Activated T-cell treated with anti-CD3 and anti-CD28 coated beads, Interleukin-2, amount 50 U/mL, for 48 hours (primary cell): ENCODE data around the gene JMJD1C.
"Not testable (repeated sequence)": the region's sequence is repeated elsewhere in the genome, so short reads cannot be mapped to it uniquely, and the experiment has no call there.

Experiments
- DNase-seq, 2 experiments: peaks; one replicate each; pipeline ENCODE4 v3.0.0-alpha.2; 2020

The JMJD1C gene

GRCh38 chr10:63396133-63396761 is 69.5 kb downstream of the JMJD1C start:
- no peak for DNase-seq

GRCh38 chr10:63393050-63393449 is 72.7 kb downstream of the JMJD1C start:
- no peak for DNase-seq

- DNase-seq, result no peak
Observed at GRCh38 chr10:63392224-63392623, 73.6 kb downstream of the JMJD1C start.

- no peak for DNase-seq
Observed at GRCh38 chr10:63391812-63392211, 74.0 kb downstream of the JMJD1C start.

- DNase-seq, result no peak
Observed at GRCh38 chr10:63390521-63390920, 75.3 kb downstream of the JMJD1C start.

GRCh38 chr10:63388421-63389031 is 77.3 kb downstream of the JMJD1C start:
- DNase-seq, result no peak

- DNase-seq, result no peak
Observed at GRCh38 chr10:63385254-63385653, 80.5 kb downstream of the JMJD1C start.

- no peak for DNase-seq
Observed at GRCh38 chr10:63384675-63385074, 81.1 kb downstream of the JMJD1C start.

- no peak for DNase-seq
Observed at GRCh38 chr10:63384001-63384400, 81.8 kb downstream of the JMJD1C start.

- DNase-seq, result no peak
Observed at GRCh38 chr10:63383141-63383540, 82.6 kb downstream of the JMJD1C start.

- DNase-seq, result no peak
Observed at GRCh38 chr10:63382066-63382465, 83.7 kb downstream of the JMJD1C start.

- DNase-seq, result not testable (repeated sequence)
Observed at GRCh38 chr10:63377305-63377661, 88.5 kb downstream of the JMJD1C start.

GRCh38 chr10:63376560-63377304 is 89.0 kb downstream of the JMJD1C start:
- DNase-seq, result no peak

GRCh38 chr10:63375859-63376258 is 89.9 kb downstream of the JMJD1C start:
- no peak for DNase-seq

- no peak for DNase-seq
Observed at GRCh38 chr10:63375458-63375857, 90.3 kb downstream of the JMJD1C start.

GRCh38 chr10:63374991-63375390 is 90.8 kb downstream of the JMJD1C start:
- no peak for DNase-seq

- no peak for DNase-seq
Observed at GRCh38 chr10:63373176-63373575, 92.6 kb downstream of the JMJD1C start.

- no peak for DNase-seq
Observed at GRCh38 chr10:63369711-63370110, 96.1 kb downstream of the JMJD1C start.

- no peak for DNase-seq
Observed at GRCh38 chr10:63368365-63368764, 97.4 kb downstream of the JMJD1C start.

GRCh38 chr10:63366933-63367332 is 98.8 kb downstream of the JMJD1C start:
- DNase-seq, result no peak

GRCh38 chr10:63365976-63366765 is 99.6 kb downstream of the JMJD1C start:
- DNase-seq, result no peak

- no peak for DNase-seq
Observed at GRCh38 chr10:63364918-63365317, 100.9 kb downstream of the JMJD1C start.

GRCh38 chr10:63363951-63364350 is 101.8 kb downstream of the JMJD1C start:
- no peak for DNase-seq

- no peak for DNase-seq
Observed at GRCh38 chr10:63355682-63356081, 110.1 kb downstream of the JMJD1C start.
